SK-N-SH (cell line): Measurements from ENCODE around the gene NFIA. TPM values are rescaled to one million over a fixed set of nuclear protein-coding genes. Genes with fewer than 3 reads are reported as not detected.

ENCODE experiments used
- CTCF ChIA-PET: fragments of 300-600, 350-600 bp; formaldehyde crosslinking; extraction: SDS; loops from one replicate; lab custom pipeline; 2021; lab: Yijun Ruan, JAX
- POLR2A ChIA-PET: fragments of 350-600 bp; sonication (Branson Sonifier 250); formaldehyde crosslinking; extraction: SDS; loops from one replicate; lab custom pipeline; 2020; ENCODE audit warnings: antibody characterized with exemption, inconsistent platforms; lab: Yijun Ruan, JAX
- DNase-seq: peaks from one replicate; pipeline ENCODE4 v3.0.0; 2012
- H2AFZ ChIP-seq: fragments of 200-600 bp; sonication (generic); 2 replicates; pipeline ENCODE4 v1.8.1; 2016; ENCODE audit warnings: antibody characterized with exemption, mild to moderate bottlenecking, low read depth
- H3F3A ChIP-seq: fragments of 200-600 bp; sonication (generic); replicated peaks from 2 replicates; pipeline ENCODE3; 2016; ENCODE audit warnings: antibody characterized with exemption, mild to moderate bottlenecking; ENCODE audit not compliant: insufficient read depth
- H3K27ac ChIP-seq, 2 experiments: fragments of 200-500 bp in 1 of 2; fragments of 200-600 bp in 1 of 2; sonication (Bioruptor generic) in 1 of 2; sonication (generic), shearing (Covaris generic) in 1 of 2; 2 replicates each; pipeline versions ENCODE4 v1.5.1 to v1.6.1; 2014 to 2016; ENCODE audit warnings: low read depth in 2 of 2, inconsistent platforms in 1 of 2, low read length in 1 of 2, mild to moderate bottlenecking in 1 of 2, mixed read lengths in 1 of 2
- H3K27me3 ChIP-seq: fragments of 200-600 bp; sonication (generic), shearing (Covaris generic); 2 replicates; pipeline ENCODE4 v1.6.1; 2016; ENCODE audit warnings: mixed run types; ENCODE audit not compliant: insufficient read depth
- H3K36me3 ChIP-seq, 2 experiments: fragments of 200-500 bp in 1 of 2; fragments of 200-600 bp in 1 of 2; sonication (Bioruptor generic) in 1 of 2; sonication (generic) in 1 of 2; replicated peaks in 1 of 2; 2 replicates each; pipeline versions ENCODE3 to v1.5.1; 2014 to 2016; ENCODE audit warnings: low read length in 1 of 2, mild to moderate bottlenecking in 1 of 2; ENCODE audit not compliant: insufficient read depth in 2 of 2, control insufficient read depth in 1 of 2
- H3K4me1 ChIP-seq, 2 experiments: fragments of 200-500 bp in 1 of 2; fragments of 200-600 bp in 1 of 2; sonication (Bioruptor generic) in 1 of 2; sonication (generic), shearing (Covaris generic) in 1 of 2; 2 replicates each; pipeline versions ENCODE4 v1.5.1 to v1.6.1; 2014 to 2016; ENCODE audit warnings: low read depth in 1 of 2, low read length in 1 of 2, mixed run types in 1 of 2; ENCODE audit not compliant: insufficient read depth in 2 of 2, control insufficient read depth in 1 of 2
- H3K4me2 ChIP-seq: fragments of 200-600 bp; sonication (generic), shearing (Covaris generic); 2 replicates; pipeline ENCODE4 v1.6.1; 2017; ENCODE audit warnings: mixed run types
- H3K4me3 ChIP-seq, 2 experiments: fragments of 200-500 bp in 1 of 2; fragments of 200-600 bp in 1 of 2; sonication (Bioruptor generic) in 1 of 2; sonication (generic), shearing (Covaris generic) in 1 of 2; 2 replicates each; pipeline versions ENCODE4 v1.5.1 to v1.8.1; 2014 to 2016; ENCODE audit warnings: low read depth in 2 of 2, inconsistent platforms in 1 of 2, low read length in 1 of 2, mild to moderate bottlenecking in 1 of 2, mixed read lengths in 1 of 2, moderate library complexity in 1 of 2
- H3K79me2 ChIP-seq: fragments of 200-600 bp; sonication (generic); 2 replicates; pipeline ENCODE4 v1.8.1; 2017; ENCODE audit warnings: mild to moderate bottlenecking; ENCODE audit not compliant: insufficient read depth
- H3K9ac ChIP-seq: fragments of 200-600 bp; sonication (generic); 2 replicates; pipeline ENCODE4 v1.6.1; 2017; ENCODE audit warnings: mixed run types
- H3K9me2 ChIP-seq: fragments of 200-600 bp; sonication (generic); 2 replicates; pipeline ENCODE4 v1.6.1; 2017; ENCODE audit warnings: mixed run types
- H3K9me3 ChIP-seq: fragments of 200-600 bp; sonication (generic); 2 replicates; pipeline ENCODE4 v1.6.1; 2017; ENCODE audit warnings: mixed run types, mild to moderate bottlenecking, moderate library complexity
- H4K20me1 ChIP-seq: fragments of 200-600 bp; sonication (generic); 2 replicates; pipeline ENCODE4 v1.6.1; 2017; ENCODE audit warnings: mild to moderate bottlenecking, mixed run types; ENCODE audit not compliant: insufficient read depth
- EZH2phosphoT487 ChIP-seq: fragments of 200-600 bp; sonication (generic); IDR thresholded peaks from 2 replicates; pipeline ENCODE4 v1.6.1; 2017; ENCODE audit warnings: low read depth, mixed run types, mild to moderate bottlenecking, antibody characterized with exemption, moderate library complexity, borderline replicate concordance
- FOXJ3 ChIP-seq: sonication (generic); formaldehyde crosslinking; IDR thresholded peaks from 2 replicates; pipeline ENCODE4 v1.5.1; 2020; ENCODE audit warnings: mild to moderate bottlenecking, missing genetic modification reagents
- FOXM1 ChIP-seq: IDR thresholded peaks from 2 replicates; pipeline ENCODE4 v1.4.0; 2012; ENCODE audit warnings: low read depth, mild to moderate bottlenecking
- GABPA ChIP-seq: IDR thresholded peaks from 2 replicates; pipeline ENCODE4 v1.4.0; 2012; ENCODE audit warnings: low read depth, mild to moderate bottlenecking
- MEF2A ChIP-seq: IDR thresholded peaks from 2 replicates; pipeline ENCODE4 v1.4.0; 2012; ENCODE audit warnings: low read depth, borderline replicate concordance
- NRF1 ChIP-seq: IDR thresholded peaks from 2 replicates; pipeline ENCODE4 v1.6.1; 2012; ENCODE audit warnings: low read depth, mild to moderate bottlenecking, low read length
- POLR2AphosphoS5 ChIP-seq: IDR thresholded peaks from 2 replicates; pipeline ENCODE4 v1.6.1; 2012; ENCODE audit warnings: low read depth, low read length
- RCOR1 ChIP-seq: fragments of 150-350 bp; IDR thresholded peaks from 2 replicates; pipeline ENCODE4 v1.6.1; 2017; ENCODE audit warnings: antibody characterized with exemption, low read length
- REST ChIP-seq: IDR thresholded peaks from 2 replicates; pipeline ENCODE4 v1.6.1; 2012; ENCODE audit warnings: mild to moderate bottlenecking, low read depth, low read length, moderate library complexity
- RFX5 ChIP-seq: IDR thresholded peaks from 2 replicates; pipeline ENCODE4 v1.6.1; 2012; ENCODE audit warnings: mild to moderate bottlenecking, improper control_type of control experiment, low read length
- RXRA ChIP-seq: IDR thresholded peaks from 2 replicates; pipeline ENCODE4 v1.4.0; 2012; ENCODE audit warnings: low read depth, mild to moderate bottlenecking, borderline replicate concordance
- SMC3 ChIP-seq: IDR thresholded peaks from 2 replicates; pipeline ENCODE4 v1.6.1; 2012; ENCODE audit warnings: low read depth, low read length, improper control_type of control experiment
- TCF12 ChIP-seq: IDR thresholded peaks from 2 replicates; pipeline ENCODE4 v1.4.0; 2012
- TEAD4 ChIP-seq: IDR thresholded peaks from 2 replicates; pipeline ENCODE4 v1.4.0; 2012; ENCODE audit warnings: mild to moderate bottlenecking, borderline replicate concordance; ENCODE audit not compliant: insufficient read depth
- WGBS: methylation state at CpG from one replicate; pipeline ENCODE4 v1.1.6; 2017; ENCODE audit warnings: low lambda C conversion rate; 5-methylcytosine and 5-hydroxymethylcytosine counted together
- polyA plus RNA-seq, 3 experiments: library from polyadenylated mRNA; depleted of rRNA; stranded (reverse); fragments of >200 nt; gene quantifications; 2 replicates each; pipeline ENCODE4 v1.2.3, GENCODE V29; 2012
- TF ChIP-seq, protein P1 (sequence below): IDR thresholded peaks from 2 replicates; pipeline ENCODE4 v1.4.0; 2012; ENCODE audit warnings: low read depth, borderline replicate concordance
- TF ChIP-seq, protein P2 (sequence below): IDR thresholded peaks from 2 replicates; pipeline ENCODE4; 2012

NFIA gene
- polyA plus RNA-seq, 1 of the 3 experiments (the other 2 are of a cell fraction), result 3.3 TPM

DNA sequence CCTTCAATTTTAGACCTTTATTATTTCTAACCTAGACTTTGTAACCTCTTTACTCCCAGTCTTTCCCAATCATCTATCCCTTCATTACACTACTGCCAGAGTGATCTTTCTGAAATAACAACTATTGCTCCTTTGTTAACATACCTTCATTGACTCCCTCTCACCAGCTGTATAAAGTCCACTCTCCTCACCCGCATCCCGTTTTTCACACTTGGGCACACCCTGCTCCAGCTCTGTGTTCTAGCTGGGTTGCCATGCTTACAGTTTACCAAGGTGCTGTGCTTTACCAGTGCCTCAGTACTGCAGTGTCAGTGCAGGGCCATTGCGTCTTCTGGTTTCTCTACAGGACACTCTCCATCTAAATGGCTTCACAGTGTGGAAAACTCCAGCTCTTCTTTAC, 148.2 kb downstream of the NFIA start:
- no peak overlapping the region for H3K4me3 ChIP-seq
- no peaks in the 10 kb centered on the region for H3K27me3 ChIP-seq
- no peak for DNase-seq
- CTCF ChIA-PET, result interaction anchor here (1.4 kb wide), 1 partner anchor 153 kb away, joined by 3 read pairs; no protein-coding TSS in a partner anchor
- no peak overlapping the region for H2AFZ ChIP-seq
- no peaks in the 10 kb centered on the region for H3F3A ChIP-seq
- peaks cover 0 to 24% of the 10 kb centered on the region in 2 experiments for H3K4me1 ChIP-seq
- no peaks in the 10 kb centered on the region for H3K79me2 ChIP-seq
- no peaks in the 10 kb centered on the region for H4K20me1 ChIP-seq
- TF ChIP-seq GABPA, result no peak
- 91% methylated on average over 3 of the region's 3 CpGs for WGBS
- H3K9me2 ChIP-seq, result no peaks in the 10 kb centered on the region
- H3K9ac ChIP-seq, result no peak overlapping the region
- H3K36me3 ChIP-seq, result no peaks in the 10 kb centered on the region
- no peak overlapping the region for H3K27ac ChIP-seq
- no peak overlapping the region for H3K4me2 ChIP-seq
- POLR2A ChIA-PET, result interaction anchor here (0.6 kb wide), 1 partner anchor 148 kb away, joined by 4 read pairs; the partner anchor contains the start of gene NFIA
- H3K9me3 ChIP-seq, result no peaks in the 10 kb centered on the region

GRCh38 chr1:61231795-61232194, 149.4 kb downstream of the NFIA start:
- H3K9me3 ChIP-seq, result no peaks in the 10 kb centered on the region
- TF ChIP-seq NRF1, result no peak
- TF ChIP-seq, protein P1, sequence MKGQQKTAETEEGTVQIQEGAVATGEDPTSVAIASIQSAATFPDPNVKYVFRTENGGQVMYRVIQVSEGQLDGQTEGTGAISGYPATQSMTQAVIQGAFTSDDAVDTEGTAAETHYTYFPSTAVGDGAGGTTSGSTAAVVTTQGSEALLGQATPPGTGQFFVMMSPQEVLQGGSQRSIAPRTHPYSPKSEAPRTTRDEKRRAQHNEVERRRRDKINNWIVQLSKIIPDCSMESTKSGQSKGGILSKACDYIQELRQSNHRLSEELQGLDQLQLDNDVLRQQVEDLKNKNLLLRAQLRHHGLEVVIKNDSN, result no peak
- H2AFZ ChIP-seq, result no peak overlapping the region
- no peaks in the 10 kb centered on the region for H3F3A ChIP-seq
- no peaks in the 10 kb centered on the region for H3K36me3 ChIP-seq
- peaks cover 0 to 16% of the 10 kb centered on the region in 2 experiments; a peak in 3 of 4 replicates for H3K4me1 ChIP-seq
- H3K9ac ChIP-seq, result no peak overlapping the region
- no peak overlapping the region for H3K4me2 ChIP-seq
- CTCF ChIA-PET, result no interaction called here
- 96% methylated on average over 2 of the region's 2 CpGs for WGBS
- H3K27ac ChIP-seq, result no peak overlapping the region
- H4K20me1 ChIP-seq, result no peaks in the 10 kb centered on the region
- POLR2A ChIA-PET, result no interaction called here
- no peaks in the 10 kb centered on the region for H3K9me2 ChIP-seq
- no peak overlapping the region for H3K4me3 ChIP-seq
- H3K79me2 ChIP-seq, result no peaks in the 10 kb centered on the region
- DNase-seq, result no peak
- H3K27me3 ChIP-seq, result no peaks in the 10 kb centered on the region

DNA sequence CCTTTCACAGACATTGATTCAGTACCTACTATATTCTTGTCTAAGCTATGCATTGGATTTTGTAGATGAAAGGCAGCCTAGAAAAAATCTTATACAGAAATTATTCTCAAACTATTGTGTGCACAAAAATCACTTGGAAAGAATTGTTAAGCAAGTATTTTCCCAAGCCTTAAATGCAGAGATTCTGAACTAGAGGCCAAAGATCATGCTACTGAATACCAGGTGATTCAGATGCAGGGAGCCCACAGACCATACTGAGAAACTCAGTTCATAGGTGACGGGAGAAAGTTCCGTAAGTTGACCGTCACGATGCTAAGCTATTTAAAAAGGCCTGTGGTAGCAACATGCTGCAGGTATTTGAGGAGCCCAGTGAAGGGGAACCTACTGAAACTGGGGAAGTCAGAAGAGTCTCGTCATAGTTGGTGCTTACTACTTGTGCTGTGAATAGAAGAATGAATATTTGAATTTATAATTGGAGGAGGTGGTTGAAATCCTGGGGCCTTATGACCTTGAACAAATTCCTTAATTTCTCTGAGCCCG, 150.8 kb downstream of the NFIA start:
- Histone ChIP-seq H3K27me3 (no peaks in the 10 kb centered on the region), H4K20me1 (no peaks in the 10 kb centered on the region), H3K9ac (no peak overlapping the region), H3K9me2 (no peaks in the 10 kb centered on the region), H3K27ac (no peak overlapping the region), H3K4me2 (no peak overlapping the region), H2AFZ (no peak overlapping the region), H3K4me1 (peaks cover 0 to 4% of the 10 kb centered on the region in 2 experiments; a peak in 3 of 4 replicates), H3K36me3 (no peaks in the 10 kb centered on the region), H3K9me3 (no peaks in the 10 kb centered on the region), H3K4me3 (no peak overlapping the region), H3F3A (no peaks in the 10 kb centered on the region), H3K79me2 (no peaks in the 10 kb centered on the region)
- ChIA-PET CTCF (no interaction called here), POLR2A (no interaction called here)
- over 99% methylated on average over 6 of the region's 6 CpGs for WGBS
- DNase-seq, result no peak
- TF ChIP-seq EZH2phosphoT487 (no peak), POLR2AphosphoS5 (no peak), MEF2A (no peak), NRF1 (no peak), FOXJ3 (no peak), RXRA (no peak), REST (no peak), RFX5 (no peak), SMC3 (no peak), TCF12 (no peak), RCOR1 (no peak), FOXM1 (no peak), TEAD4 (no peak)
- TF ChIP-seq, protein P1, result no peak
- TF ChIP-seq, protein P2, sequence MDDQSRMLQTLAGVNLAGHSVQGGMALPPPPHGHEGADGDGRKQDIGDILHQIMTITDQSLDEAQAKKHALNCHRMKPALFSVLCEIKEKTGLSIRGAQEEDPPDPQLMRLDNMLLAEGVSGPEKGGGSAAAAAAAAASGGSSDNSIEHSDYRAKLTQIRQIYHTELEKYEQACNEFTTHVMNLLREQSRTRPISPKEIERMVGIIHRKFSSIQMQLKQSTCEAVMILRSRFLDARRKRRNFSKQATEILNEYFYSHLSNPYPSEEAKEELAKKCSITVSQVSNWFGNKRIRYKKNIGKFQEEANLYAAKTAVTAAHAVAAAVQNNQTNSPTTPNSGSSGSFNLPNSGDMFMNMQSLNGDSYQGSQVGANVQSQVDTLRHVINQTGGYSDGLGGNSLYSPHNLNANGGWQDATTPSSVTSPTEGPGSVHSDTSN, result no peak
